Suppressor macrophage (primary cell): Measurements from ENCODE around the gene CLIP3.
A peak's percentile ranks its signal among the peaks of the same experiment; 100 is the strongest.
"Not testable (repeated sequence)": the region's sequence is repeated elsewhere in the genome, so short reads cannot be mapped to it uniquely, and the experiment has no call there.

ENCODE experiments used
- DNase-seq, 4 experiments: peaks; one replicate each; pipeline ENCODE4 v3.0.0-alpha.2; 2020 to 2022
- total RNA-seq, 17 experiments: gene quantifications; one replicate each; lab custom pipeline; 2026; ENCODE audit warnings: mixed read lengths in 6 of 17, inconsistent platforms in 3 of 17; lab: John Stamatoyannopoulos, UW

The CLIP3 gene, protein sequence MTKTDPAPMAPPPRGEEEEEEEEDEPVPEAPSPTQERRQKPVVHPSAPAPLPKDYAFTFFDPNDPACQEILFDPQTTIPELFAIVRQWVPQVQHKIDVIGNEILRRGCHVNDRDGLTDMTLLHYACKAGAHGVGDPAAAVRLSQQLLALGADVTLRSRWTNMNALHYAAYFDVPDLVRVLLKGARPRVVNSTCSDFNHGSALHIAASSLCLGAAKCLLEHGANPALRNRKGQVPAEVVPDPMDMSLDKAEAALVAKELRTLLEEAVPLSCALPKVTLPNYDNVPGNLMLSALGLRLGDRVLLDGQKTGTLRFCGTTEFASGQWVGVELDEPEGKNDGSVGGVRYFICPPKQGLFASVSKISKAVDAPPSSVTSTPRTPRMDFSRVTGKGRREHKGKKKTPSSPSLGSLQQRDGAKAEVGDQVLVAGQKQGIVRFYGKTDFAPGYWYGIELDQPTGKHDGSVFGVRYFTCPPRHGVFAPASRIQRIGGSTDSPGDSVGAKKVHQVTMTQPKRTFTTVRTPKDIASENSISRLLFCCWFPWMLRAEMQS
- 0 to 2.9 (median 0.11) reads per million in 17 experiments for total RNA-seq

DNA sequence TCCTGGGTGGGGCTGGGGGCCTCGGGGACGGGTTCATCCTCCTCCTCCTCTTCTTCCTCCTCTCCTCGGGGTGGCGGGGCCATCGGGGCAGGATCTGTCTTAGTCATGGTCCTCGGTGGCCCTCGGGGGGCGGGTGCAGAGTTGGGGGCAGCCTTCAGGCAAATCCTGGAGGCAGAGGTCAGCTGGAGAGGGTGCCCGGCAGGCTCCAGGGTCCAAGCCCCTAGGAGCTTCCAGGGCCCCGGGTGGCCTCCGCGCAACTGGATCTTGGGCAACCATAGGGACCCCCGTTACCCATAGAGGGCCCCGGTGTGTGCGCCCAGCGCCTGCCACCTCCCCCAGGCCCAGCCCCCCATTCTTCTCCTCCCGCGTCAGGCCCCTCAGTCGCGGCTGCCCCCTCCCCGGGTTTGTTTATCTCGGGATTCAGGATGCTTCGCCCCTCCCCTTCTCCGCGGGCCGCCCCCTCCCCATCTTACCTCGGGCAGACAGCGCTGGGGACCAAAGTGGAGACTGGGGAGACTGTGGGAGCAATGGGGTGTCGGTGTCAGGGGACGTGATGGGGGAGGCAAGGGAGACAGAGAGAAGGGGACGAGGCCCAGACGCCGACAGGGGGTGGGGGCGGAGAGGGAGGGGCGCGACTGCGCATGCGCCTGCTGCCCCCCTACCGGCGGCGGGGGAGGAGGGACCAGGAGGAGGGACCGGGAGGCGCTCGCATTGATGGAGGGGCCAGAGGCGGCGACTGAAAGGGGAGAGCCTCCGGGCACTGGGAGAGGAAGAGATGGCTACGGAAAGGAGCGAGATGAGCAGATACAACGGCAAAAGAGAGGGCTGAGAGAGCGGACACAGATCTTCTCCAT lies at the start of gene CLIP3:
Gene CLIP3 (minus strand): TSS at position 623 of the 854 bp plus-strand sequence. CDS start 516 bp downstream, at position 107.
- peak in 1 of 4 experiments; percentile 26 for DNase-seq

DNA sequence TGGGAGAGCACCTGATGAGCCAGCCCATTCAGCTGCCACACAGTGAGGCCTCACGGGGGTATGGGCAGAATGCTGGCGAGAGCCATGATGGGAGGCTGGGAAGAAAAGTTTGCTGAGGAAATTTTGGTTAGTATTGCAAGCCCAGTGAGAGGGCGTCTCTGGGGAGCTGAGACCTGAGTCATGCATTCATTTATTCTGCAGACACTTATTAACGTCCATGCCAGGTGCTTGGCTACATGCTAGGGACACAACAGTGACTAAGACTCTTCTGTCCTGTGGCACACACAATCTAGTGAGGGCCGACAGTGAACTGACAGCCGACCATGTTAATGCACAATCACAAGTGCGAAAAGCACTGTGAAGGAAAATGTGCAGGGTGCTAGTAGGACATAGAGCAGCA lies 49.2 kb upstream of the CLIP3 start:
- no peak for DNase-seq

DNA sequence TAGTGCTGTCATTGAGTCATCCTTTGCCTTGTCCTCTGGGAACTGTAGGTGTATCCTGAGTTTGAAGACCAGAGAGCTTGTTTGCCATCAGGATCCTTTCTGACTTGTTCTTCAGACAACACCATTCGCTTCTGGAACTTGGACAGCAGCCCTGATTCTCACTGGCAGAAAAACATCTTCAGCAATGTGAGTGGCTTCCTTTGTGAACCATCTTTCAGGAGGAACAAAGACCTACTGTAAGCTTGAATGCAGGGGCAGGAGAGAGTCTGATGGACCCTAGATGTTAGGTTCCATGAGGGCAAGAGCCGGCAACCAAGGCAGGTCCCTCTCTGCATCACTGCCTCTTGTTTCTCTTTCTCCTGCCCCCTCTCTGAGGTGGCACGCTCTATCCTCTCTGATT lies 48.7 kb upstream of the CLIP3 start:
- DNase-seq, result no peak

DNA sequence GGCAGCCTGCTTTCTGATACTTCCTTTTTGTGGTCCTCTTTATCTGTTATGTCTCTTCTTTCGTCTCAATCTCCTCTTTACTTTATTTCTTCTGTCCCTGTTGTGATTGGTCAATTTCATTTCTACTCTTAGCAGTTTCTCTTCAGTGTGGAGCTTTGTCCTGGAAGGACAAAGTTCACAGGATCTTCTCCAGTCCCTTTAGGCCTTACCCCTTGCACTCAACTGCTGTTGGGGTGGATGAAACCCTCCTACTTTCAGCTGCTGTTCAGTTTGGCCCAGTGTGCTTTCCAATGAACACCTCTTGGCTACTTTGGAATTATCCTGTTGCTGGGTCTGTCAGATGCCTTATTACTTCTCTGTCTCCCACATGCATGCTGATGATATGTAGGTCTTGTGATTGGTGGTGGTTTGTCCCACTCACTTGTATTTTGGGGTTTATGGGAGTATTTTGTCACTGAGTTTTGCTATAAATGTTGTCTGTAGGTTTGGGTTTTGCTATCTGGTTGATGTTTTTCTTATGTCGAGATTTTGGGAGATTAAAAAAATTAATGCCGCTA lies 46.8 kb upstream of the CLIP3 start:
- DNase-seq, result peak; percentile 24 to 55 (median 37)

DNA sequence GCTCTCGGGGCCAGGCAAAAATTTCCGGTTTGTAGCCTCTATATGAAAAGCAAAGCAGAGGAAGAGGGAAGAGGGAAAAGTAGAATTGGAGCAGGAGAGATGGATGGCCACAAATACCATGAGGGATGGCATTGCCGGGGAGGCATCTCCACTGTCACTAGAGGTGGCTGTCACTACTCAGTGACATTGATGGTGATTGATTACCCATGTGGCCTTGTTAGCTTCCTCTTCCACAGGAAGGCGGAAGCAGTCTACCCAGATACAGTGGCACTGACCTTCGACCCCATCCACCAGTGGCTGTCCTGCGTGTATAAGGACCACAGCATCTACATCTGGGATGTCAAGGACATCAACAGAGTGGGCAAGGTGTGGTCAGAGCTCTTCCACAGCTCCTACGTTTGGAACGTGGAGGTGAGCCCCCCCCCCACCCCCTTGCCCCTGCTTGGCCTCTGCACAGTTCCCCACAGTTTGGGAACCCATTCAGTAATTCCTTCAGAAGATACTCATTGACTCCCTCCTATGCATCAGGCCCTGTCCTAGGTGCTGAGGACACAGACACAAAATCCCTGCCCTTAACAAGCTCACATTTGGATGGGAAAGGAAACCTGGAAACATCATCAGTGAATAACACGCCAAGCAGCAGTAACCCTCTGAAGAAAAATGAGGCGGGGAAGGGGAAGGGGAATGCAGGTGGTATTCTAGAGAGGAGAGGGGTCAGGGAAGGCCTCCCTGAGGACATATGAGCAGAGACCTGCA lies 40.6 kb upstream of the CLIP3 start:
- DNase-seq, result no peak

DNA sequence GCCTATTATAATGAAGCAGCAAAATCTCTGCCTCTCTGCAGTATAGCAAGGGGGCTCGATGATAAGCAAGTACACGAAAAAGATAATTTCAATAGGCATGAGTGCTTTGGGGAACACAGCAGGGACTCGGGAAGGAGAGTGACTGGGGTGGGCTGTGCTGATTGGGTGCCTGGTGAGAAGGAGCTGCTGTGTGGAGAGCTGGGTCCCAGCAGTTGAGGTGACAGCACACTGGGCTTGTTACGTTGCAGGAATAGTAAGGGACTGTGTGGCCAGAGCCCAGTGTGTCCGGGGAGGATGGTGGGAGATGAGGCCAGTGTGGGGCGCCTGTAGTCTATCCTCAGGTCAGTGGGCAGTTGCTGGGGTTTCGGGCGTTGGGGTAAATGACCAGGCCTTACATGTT lies 39.4 kb upstream of the CLIP3 start:
- DNase-seq, result no peak

DNA sequence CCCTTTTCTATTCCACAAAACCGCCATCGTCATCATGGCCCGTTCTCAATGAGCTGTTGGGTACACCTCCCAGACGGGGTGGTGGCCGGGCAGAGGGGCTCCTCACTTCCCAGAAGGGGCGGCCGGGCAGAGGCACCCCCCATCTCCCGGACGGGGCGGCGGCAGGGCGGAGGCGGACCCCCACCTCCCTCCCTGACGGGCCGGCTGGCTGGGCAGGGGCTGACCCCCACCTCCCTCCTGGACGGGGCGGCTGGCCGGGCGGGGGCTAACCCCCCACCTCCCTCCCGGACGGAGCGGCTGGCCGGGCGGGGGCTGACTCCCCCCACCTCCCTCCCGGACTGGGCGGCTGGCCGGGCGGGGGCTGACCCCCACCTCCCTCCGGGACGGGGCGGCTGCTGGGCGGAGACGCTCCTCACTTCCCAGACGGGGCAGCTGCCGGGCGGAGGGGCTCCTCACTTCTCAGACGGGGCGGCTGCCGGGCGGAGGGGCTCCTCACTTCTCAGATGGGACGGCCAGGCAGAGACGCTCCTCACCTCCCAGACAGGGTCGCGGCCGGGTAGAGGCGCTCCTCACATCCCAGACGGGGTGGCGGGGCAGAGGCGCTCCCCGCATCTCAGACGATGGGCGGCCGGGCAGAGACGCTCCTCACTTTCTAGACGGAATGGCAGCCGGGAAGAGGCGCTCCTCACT lies 36.3 kb upstream of the CLIP3 start:
- DNase-seq, result not testable (repeated sequence)

DNA sequence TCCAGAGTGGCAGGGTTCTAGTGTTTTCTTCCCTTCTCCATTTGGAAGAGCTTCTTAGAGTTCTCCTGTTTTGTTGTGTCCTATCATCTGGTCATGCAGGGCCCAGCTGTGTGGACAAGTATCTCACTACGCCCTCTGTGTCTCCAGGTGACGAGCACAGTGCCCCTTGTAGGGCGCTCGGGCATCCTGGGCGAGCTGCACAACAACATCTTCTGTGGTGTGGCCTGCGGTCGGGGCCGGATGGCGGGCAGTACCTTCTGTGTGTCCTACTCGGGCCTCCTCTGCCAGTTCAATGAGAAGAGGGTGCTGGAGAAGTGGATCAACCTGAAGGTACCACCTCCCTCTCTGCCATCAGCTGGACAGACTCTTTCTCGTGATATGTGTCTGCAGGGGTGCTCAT lies 35.0 kb upstream of the CLIP3 start:
- no peak for DNase-seq

DNA sequence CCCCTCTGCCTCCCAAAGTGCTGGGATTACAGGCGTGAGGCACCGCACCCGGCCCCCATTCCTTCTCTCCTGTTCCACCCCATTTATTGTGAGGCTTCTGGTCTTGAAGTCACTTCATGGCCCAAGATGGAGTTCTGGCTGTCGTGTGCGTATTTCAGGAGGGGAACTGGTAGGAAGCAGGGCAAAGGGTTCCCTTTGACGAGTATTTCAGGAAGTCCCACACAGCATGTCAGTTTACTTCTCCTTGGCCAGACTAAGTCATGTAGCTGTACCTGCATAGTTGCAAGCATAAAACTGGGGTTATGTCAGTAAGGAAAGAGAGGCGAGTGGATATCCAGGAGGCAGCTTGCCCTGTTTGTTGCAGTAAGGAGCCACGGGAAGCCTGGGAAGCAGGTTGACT lies 32.2 kb upstream of the CLIP3 start:
- peak; percentile 25 to 66 (median 61) for DNase-seq

DNA sequence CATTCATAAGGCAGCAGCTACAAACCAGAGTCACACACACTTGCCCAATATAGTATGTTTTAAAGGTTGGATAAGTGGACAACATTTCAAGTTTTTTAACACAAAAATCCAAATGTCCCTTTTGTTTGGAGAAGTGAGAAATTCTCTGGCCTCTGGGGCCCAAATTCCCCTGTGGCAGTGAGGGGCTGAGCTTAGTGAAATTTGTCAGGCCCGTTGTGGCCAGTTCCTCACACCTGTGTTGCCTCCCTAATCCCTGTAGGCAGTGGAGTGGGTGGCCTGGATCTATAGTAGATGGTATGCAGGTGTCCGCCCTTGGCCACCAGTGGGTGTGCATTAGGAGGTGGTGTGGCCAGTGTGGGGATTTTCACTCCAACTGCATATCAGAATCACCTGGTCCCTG lies 28.7 kb upstream of the CLIP3 start:
- no peak for DNase-seq

DNA sequence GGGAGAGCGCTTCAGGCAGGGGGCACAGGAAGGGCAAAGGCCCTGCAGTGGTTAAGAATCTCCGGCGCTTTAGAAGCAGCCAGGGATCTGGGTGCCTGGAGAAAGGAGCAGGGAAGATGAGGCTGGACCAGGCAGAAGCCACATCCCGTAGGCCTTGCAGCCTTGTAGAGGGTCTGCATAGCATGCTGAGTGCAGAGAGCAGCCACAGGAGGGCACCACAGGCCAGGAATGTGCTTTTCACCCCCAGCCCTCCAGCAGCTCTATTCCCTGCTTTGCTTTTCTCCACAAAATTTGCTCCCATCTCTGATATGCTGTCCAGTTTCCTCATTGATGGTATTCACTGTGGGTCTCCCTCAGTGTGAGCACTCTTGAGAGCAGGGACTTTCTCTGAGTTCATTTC lies 27.8 kb upstream of the CLIP3 start:
- peak; percentile 31 to 71 (median 51) for DNase-seq

DNA sequence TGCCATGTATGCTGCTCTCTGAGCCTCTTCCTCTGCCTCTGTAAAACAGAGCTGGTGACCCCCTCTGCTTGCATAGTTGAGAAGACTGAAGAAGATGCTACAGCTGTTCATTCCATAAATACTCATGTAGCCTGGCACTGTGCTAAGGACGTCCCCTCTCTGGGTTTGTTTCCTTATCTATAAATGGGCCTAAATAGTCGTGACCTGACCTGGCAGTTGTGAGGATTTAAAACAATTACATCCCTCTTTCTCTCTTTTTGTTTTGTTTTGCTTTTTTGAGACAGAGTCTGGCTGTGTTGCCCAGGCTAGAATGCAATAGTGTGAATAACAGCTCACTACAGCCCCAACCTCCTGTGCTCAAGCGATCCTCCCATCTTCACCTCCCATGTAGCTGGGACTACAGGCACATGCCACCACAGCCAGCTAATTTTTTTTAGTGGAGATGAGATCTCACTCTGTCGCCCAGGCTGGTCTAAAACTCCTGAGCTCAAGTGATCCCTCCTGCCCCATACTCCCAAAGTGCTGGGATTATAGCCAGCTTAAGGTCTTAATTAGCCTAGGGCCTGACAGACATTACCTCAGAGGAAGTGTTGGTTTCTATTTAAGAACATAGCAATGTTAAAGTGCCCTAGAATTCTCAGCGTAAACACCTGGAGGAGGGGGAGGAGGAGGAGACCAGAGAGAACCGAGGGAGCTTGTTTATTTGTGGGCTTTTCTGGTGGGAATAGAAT lies 26.7 kb upstream of the CLIP3 start:
- no peak for DNase-seq

DNA sequence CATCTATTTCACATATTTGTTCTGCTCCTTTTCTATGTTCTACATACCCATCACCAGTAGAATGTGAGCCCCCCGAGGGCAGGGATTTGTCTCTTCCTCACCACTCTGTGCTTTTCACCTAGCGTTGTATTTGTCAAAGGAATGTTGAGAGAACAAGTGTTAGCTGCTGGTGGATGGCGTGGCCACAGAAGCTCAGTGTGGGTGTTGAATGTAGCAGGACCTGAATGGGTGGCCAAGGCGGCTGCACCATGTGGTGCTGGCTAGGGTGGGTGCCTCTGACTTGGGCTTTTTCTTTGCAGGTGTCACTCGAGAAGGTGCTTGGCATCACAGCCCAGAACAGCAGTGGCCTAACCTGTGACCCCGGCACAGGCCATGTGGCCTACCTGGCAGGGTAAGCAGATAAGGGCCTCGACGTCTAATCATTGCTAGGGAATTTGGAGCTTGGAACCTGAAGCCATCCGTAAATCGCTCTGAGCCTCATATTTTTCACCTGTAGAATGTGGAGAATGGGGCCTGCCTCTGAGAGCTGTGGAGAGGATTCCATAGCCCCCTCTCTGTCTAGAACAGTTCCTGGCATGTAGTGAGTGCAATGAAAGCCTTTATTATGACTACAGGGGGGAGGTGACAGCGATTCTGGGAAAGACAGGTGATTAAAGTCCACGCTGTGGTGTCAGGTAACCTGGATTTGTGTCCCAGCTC lies 26.0 kb upstream of the CLIP3 start:
- no peak for DNase-seq

DNA sequence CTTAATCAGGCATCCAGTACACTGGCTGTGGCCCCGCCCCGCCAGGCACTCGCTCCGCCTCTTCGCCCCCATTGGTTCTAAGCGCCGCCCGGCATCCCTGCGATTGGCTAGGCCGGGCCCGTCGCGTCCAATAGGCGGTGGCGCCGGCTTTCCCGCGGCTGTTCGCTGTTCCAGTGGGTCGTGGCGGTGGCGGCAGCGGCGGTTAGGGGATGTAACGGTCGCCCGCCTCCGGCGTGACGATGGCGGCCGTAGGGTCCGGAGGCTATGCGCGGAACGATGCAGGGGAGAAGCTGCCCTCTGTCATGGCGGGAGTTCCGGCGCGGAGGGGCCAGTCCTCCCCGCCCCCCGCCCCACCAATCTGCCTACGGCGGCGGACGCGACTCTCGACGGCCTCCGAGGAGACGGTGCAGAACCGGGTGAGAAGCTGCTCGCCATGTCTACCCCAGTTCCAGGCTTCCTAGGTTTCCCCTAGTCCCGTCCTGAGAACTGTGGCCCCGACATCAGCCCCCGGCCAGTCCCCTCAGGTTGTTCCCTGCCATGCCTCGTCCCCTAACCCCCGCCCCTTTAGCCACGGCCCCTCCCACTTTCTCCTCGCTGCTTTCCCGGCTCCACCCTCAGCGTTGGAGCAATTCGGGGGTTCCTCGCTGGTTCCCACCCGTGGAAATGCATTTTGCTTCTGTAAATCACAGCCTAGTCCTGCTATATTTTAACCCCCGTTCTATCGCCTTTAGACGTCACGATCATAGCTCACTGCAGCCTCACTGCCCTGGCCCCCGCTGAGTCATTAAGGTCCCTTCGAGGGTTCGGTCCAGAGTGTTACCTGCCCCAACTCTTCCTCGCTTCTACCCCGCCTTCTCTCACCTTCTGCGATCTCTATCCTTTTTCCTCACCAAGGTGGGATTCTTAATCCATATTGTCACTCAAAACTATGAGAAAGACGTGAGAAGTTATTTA lies 22.3 kb upstream of the CLIP3 start, which contains the start of gene WDR62:
Gene WDR62 (plus strand): TSS at position 165 of the 954 bp plus-strand sequence. CDS start 75 bp downstream, at position 240.
- peak; percentile 97 to 98 (median 98) for DNase-seq

DNA sequence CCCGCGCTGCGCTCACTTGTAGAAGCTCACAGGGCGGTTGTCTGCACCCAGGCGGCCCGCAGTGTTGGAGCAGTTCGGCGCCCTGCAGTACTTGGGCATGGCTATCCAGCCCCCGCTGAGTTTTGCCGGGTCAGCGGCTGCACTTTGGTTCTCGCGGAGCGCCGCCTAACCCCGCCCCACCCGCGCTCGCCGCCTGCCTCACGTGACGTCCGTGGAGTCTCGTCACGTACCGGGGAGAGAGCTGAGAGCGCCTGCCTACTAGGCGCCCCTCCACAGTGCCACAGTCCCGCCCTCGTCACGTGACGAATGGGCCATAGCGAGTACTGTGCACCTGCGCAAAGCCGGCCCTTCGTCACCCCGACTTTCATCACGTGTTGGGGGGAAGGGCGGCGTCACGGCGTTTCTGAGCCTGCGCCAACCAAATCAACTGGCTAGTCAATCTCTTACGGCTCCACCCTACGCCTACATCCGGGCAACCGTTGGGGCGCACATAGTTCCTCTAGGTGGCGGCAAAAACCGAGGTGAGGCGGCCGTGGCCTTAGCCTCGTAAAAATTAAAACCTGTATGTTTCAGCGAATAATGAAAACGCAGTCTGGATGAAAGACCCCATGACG lies 21.6 kb upstream of the CLIP3 start, which contains the start of gene THAP8:
Gene THAP8 (minus strand): TSS at position 167 of the 614 bp plus-strand sequence. CDS start 68 bp downstream, at position 99.
- peak; percentile 100 for DNase-seq

DNA sequence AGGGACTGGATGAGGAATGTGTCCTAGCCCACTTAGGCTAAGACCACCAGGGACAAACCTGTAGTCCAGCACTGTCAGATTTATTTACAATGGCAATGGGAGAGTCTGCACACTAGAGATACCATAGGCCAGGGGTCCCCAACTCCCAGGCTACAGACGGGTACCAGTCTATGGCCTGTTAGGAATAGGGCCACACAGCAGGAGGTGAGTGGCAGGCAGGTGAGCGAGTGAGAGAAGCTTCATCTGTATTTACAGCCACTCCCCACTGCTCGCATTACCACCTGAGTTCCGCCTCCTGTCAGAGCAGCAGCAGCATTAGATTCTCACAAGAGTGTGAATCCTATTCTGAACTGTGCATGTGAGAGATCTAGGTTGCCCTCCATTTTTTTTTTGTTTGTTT lies 19.0 kb upstream of the CLIP3 start:
- no peak for DNase-seq

DNA sequence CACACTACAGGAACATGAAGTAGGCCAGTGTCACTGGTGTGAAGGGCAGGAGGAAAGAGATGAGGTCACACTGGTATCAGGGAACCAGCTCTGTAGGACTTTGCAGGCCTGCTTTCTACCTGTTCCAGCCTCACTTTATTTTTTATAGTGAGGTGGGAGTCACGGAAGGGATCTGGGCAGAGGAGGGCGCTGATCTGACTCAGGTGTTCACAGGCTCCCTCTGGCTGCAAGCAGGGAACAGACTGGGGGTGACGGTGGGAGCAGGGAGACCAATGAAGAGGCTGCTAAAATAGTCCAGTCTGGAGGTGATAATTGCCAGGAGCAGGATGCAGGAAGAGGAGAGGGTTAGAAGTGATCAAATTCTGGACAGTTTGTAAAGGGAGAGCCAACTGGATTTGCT lies 18.6 kb upstream of the CLIP3 start:
- no peak for DNase-seq

DNA sequence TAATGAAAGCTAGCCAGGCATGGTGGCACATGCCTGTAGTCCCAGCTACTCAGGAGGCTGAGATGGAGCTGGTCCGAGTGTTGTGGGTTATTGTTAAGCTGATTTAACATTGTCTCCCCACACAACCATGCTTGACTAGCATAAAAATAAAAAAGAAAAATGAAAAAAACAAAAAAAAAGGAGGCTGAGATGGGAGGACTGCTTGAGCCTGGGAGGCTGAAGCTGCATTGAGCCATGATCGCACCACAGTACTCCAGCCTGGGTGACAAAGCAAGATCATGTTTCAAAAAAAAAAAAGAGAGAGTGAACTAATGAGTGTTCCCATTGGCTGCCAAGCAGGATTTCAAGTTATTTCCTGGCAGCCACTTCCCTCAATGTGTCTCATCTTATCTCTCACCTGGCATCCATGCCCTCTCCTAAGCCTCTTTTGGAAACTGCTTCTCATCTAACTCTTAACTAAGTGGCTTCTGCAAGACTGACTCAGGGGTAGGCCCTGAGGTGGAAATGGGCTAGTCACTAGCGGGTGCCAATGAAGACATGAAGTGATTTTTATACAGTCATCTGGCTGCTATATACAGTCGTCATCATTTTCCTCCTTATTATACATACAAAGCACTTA lies 16.5 kb upstream of the CLIP3 start:
- no peak for DNase-seq
